Dedifferentiated amniotic fluid mesenchymal stem cell (primary cell): ENCODE measurements around the gene ADAMTS14.

Source experiments
- DNase-seq: peaks from one replicate; pipeline ENCODE4 v3.0.0-alpha.2; 2016; ENCODE audit errors: extremely low spot score

ADAMTS14 gene

GRCh38 chr10:70771311-70772194, 99.2 kb downstream of the ADAMTS14 start:
- DNase-seq, result no peak

GRCh38 chr10:70772627-70773026, 100.3 kb downstream of the ADAMTS14 start:
- no peak for DNase-seq

- DNase-seq, result no peak
Observed at GRCh38 chr10:70773461-70773860, 101.2 kb downstream of the ADAMTS14 start.

GRCh38 chr10:70773965-70774809, 101.9 kb downstream of the ADAMTS14 start:
- no peak for DNase-seq

GRCh38 chr10:70774810-70775678, 102.7 kb downstream of the ADAMTS14 start:
- no peak for DNase-seq

GRCh38 chr10:70775679-70776454, 103.6 kb downstream of the ADAMTS14 start:
- no peak for DNase-seq

- DNase-seq, result no peak
Observed at GRCh38 chr10:70776455-70777005, 104.2 kb downstream of the ADAMTS14 start.

- DNase-seq, result no peak
Observed at GRCh38 chr10:70777063-70777875, 105.0 kb downstream of the ADAMTS14 start.

GRCh38 chr10:70778267-70778924, 106.1 kb downstream of the ADAMTS14 start:
- no peak for DNase-seq

GRCh38 chr10:70779088-70779487, 106.8 kb downstream of the ADAMTS14 start:
- no peak for DNase-seq

- no peak for DNase-seq
Observed at GRCh38 chr10:70779511-70780369, 107.4 kb downstream of the ADAMTS14 start.

- no peak for DNase-seq
Observed at GRCh38 chr10:70780370-70780760, 108.1 kb downstream of the ADAMTS14 start.

- DNase-seq, result no peak
Observed at GRCh38 chr10:70780772-70781171, 108.5 kb downstream of the ADAMTS14 start.

GRCh38 chr10:70781461-70782051, 109.2 kb downstream of the ADAMTS14 start:
- no peak for DNase-seq

- DNase-seq, result no peak
Observed at GRCh38 chr10:70782086-70782745, 109.9 kb downstream of the ADAMTS14 start.

- DNase-seq, result no peak
Observed at GRCh38 chr10:70782746-70783680, 110.7 kb downstream of the ADAMTS14 start.
